ENCODE data around the gene SLC16A7.
"Not testable (repeated sequence)": the region's sequence is repeated elsewhere in the genome, so short reads cannot be mapped to it uniquely, and the experiment has no call there.

SLC16A7 gene, protein sequence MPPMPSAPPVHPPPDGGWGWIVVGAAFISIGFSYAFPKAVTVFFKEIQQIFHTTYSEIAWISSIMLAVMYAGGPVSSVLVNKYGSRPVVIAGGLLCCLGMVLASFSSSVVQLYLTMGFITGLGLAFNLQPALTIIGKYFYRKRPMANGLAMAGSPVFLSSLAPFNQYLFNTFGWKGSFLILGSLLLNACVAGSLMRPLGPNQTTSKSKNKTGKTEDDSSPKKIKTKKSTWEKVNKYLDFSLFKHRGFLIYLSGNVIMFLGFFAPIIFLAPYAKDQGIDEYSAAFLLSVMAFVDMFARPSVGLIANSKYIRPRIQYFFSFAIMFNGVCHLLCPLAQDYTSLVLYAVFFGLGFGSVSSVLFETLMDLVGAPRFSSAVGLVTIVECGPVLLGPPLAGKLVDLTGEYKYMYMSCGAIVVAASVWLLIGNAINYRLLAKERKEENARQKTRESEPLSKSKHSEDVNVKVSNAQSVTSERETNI

DNA sequence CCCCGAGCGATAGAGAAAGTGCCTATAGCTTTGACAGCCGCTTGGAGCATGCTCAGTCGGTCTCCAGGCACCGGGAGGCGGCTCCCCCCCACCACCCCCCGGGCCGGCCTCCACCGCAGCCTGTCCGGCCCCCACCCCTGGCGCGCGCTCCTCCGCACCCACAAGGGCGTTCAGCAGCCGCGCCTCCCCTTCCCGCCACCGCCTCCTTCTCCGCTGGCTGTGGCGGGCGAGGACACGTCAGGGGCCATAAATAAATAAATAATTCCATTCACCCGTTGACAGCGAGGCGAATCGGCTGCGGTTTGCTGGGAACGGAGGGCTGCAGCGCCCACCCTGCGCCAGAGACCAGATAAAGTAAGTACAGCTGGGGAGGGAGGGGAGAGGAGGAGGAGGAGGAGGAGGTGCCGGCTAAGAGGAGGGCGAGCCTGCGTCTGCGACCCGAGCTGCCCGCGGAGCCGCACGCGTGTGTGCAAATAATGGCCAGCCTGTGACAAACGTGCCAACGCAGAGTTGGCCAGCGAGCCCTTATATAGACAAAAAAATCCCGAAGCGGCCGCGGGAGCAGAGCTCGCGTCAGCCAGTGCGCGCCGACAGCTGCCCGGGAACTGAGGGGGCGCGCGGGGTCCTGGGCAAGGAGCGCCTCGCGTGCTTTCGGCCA lies at the start of gene SLC16A7:
SLC16A7 (plus strand) TSS at position 147 of the 658 bp plus-strand sequence. CDS start 108,773 bp downstream, outside the sequence.
- DNase-seq (ENCODE audit: low spot score) = peak; percentile 91

DNA sequence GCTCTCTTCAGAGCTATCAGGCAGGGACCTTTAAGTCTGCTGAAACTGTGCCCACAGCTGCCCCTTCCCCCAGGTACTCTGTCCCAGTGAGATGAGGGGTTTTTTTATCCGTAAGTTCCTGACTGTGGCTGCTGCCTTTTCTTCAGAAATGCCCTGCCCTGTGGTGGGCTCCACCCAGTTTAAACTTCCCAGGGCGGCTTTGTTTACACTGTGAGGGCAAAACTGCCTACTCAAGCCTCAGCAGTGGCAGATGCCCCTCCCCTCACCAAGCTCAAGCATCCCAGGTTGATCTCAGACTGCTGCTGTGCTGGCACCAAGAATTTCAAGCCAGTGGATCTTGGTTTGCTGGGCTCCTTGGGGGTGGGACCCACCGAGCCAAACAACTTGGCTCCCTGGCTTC lies 46.9 kb upstream of the SLC16A7 start:
- no peak for DNase-seq (ENCODE audit: low spot score)

DNA sequence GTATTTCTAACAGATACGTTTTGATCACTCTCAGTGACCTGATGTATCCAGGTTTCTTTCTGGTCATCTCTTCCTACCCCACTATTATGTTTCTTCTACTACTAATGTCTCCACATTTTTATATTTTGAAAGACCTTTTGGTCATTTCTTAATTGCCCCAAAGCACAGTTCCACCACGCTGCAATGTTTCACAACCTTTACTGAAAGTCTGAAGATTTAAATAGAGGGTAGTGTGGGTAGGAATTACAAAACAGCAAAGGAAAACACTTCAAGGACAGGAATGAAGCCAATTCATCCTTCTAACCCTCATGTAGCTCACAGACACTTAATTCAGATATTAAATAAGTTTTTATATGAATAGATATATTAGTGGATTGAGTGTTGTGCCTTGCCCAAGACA lies 36.1 kb upstream of the SLC16A7 start:
- no peak for DNase-seq (ENCODE audit: low spot score)

DNA sequence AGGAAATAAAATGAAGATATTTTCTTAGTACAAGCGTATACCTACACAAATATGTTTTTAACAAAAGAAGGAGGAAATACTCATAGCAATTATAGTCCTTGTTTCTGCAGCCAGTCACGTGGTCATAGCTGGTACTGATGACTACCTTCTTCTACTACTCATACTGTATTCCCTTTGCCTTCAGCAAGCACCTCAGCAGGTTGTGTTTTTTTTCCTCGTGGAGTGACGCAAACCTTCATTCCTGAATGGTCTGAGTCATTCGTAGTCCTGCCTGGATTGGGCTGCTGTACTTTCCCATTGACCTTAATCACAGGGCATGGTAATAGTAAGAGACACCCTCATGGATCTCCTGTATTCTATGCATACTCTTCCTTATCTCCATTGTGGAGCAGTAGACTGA lies 25.7 kb upstream of the SLC16A7 start:
- DNase-seq (ENCODE audit: low spot score) = no peak

DNA sequence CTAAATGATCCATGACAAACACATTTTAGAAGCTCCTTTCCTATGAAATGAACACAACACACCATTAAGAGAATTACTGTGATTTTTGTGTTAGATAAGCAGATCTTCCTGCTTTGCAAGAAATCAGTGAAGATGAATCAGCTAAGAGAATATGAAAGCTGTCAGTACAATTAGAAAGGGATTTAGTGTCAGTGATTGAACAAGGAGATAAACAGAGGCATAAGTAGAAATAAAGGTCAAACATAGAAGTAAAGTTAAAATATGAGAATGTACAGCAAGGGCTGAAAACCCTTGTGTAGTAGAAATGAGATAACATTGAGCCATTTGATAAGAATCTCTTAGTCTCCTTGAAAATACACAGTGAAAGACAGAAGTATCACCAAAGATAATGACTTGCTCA lies 21.4 kb upstream of the SLC16A7 start:
- no peak for DNase-seq (ENCODE audit: low spot score)

DNA sequence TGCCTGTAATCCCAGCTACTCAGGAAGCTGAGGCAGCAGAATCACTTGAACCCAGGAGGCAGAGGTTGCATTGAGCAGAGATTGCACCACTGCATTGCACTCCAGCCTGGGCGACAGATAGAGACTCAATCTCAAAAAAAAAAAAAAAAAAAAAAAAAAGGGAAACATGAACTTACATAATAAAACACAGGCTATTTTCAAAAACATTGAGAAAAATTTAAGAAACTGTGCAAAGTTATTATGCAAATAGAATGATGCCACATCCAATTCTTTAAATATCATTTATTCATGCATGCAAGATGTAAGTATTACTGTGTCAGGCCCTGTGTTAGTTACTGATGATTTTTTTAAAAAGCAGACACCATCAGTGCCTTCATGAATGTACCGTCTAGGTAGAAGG lies 20.0 kb upstream of the SLC16A7 start:
- no peak for DNase-seq (ENCODE audit: low spot score)

DNA sequence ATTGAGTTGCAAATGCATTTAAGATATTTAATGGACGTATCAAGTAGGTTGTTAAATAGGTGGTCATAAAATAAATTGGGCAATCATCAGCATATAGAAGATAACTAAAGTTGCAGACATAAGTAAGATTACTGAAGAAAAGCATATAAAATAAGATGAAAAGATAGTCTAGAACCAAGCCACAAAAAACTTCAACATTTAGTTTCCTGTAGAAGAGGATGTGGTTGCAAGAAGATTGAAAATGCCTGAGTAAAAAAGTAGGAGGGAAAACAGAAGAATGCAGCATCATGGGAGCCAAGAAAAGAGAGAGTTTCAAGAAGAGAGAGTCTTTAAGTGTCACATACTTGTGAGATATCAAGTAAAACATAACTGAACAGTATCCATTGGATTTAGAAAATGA lies 17.6 kb upstream of the SLC16A7 start:
- DNase-seq (ENCODE audit: low spot score) = no peak

DNA sequence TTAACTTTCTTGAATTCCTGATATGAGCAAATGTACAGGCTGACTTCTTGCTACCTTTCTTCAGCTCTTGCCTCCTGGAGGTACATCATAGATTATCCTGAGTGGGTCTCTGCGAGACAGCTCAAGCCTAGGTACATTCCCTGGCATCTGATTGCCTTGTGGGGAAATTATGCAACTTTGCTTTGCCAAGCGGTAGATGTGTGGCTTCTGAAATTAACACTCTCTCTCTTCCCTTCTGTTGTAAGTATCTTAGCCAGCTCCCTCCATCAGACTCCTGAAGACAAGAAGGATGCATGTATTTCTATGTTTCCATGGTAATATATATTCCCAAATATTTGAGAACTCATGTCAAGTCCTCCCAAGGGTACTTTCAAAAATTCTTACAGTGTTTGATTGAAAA lies 16.2 kb upstream of the SLC16A7 start:
- DNase-seq (ENCODE audit: low spot score) = no peak

DNA sequence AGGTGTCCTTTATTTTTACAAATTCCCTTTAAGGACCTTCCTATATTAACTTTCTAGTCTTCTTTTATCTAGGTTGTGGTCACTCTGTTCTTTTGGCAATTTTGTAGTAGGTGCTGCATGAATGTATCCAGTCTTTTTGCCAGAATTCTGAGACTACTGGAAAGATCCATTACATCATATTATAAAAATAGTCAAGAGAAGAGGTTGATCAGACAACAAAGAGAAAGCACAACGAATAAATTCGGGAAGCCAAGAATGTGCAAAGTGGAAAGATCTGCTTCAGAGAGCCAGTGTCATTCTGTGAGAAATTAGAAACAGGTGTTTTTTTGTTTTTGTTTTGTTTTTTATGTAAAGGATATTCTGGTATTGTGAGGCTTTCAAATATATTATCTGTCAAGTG lies 15.8 kb upstream of the SLC16A7 start:
- DNase-seq (ENCODE audit: low spot score) = no peak

DNA sequence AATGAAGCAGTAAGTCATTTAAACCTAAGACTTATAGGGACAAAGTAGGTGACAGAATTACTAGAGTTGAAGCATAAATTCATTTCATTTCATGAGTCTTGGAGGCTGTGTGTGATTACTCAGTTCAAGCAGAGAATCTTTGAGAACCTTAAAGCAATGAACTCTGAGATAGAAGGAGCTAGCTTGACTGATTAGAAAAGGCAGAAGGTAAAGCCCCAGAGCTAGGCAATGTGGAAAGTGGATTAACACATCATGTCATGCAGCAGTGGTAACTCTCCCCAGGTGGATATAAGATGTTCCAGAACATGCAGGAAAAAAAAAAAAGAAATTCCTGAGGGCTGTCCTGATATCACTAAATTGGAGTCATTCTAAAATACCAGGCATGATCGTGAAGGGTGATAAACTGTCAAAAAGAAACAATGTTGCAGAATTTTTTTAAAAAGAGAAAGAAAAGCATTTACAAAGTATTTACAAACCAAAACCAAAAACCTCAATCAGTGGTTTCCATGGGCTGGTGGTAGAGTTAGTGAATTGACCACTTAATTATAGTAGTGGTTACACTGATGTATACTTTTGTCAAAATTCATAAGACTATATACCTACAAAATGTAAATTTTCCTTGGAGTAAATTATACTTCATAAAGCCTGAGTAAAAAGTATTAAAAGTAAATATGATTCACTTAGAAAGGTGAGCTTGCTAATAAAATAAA lies 12.7 kb upstream of the SLC16A7 start:
- no peak for DNase-seq (ENCODE audit: low spot score)

DNA sequence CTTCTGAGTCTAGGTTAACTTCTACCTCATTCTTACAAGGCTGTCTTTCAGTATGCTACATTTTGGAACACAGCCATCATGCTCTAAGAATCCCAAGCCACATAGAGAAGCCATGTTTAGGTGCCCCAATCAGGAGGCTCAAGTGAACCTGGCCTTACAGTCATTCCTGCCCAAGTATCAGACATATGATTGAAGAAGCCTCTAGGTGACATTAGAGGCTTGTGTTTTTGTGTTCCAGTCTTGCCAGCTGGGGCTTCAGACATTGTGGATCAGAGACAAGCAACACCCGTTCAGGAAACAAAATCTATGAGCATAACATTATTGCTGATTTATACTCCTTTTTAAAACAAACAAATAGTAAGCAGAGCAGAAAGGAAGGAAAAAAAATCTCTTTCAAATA lies 8.1 kb upstream of the SLC16A7 start:
- no peak for DNase-seq (ENCODE audit: low spot score)

DNA sequence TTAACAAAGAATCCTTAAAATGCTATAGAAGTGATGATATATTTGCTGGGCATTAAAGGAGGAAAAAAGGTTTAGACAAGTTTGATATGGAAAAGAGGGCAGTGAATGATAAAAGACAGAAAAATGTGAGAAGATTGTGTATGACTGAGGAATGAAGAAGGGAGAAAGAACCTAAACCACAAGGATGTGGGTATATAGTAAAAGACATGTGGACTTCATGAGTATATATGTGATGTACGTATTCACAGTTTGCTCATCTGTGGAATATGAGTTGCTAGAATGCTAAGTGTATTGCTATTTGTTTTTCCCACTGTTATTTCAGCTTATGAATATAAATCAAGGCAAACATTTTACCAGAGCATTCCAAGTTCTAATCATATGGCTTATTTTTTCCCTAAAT lies 2.1 kb upstream of the SLC16A7 start:
- DNase-seq (ENCODE audit: low spot score) = no peak

DNA sequence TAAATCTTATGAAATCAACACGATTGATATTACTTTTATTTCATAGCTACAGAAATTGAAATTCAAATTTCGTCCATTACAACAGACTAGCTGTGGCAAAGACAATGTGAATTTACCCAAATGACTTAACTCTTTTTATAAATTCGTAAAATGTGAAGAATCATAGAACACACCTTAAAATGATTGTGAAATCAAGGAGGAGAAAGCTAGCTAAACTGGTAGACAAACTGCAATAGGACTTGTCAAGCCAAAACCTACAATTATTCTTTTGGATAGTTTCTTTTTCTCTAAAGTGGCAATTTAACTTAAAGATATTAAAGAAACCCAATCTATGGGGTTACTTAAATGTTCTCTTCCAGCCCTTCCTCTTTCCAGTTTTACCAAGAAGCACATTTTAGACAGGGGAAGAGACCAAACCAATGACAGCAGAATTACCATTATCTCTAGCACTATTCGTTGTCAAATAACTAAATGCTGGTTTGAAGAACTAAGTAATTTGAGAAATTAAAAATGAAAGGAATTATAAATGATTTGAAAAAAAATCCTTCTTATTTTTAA lies 807 bp upstream of the SLC16A7 start:
- DNase-seq (ENCODE audit: low spot score) = no peak

DNA sequence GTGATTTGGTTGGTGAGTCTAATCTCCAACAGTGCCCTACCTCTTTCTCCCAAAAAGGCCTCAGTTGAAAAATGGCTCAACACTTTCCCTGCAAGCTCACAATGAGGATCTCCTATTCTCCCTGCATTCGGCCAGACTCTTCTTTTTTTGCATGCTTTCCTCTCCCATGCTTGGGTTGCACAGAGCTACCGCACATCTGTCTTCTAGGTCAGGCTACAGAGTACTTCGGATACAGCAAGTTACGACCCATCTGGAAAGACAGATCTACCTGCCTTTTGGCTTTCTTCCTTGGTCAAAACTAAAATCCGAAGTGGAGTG lies 305 bp upstream of the SLC16A7 start:
- no peak for DNase-seq (ENCODE audit: low spot score)

DNA sequence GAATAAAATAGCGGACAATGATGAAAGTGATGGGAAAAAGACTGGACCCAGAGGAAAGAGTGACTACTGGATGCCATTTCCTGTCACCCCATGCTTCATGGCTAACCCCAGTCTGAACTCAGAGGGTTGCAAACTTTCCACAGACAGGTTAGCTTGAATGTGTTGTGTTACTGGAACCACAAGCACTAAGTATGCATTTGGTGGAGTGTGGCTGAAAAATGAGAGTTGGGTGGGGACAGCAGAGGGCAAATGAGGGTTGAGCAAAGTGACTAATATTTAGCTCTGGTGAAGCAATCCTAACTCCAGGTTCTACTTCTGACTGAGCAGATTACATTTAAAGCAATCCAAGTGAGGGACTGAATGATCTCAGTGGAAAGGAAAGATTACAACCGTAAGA lies 1.6 kb downstream of the SLC16A7 start:
- no peak for DNase-seq (ENCODE audit: low spot score)

DNA sequence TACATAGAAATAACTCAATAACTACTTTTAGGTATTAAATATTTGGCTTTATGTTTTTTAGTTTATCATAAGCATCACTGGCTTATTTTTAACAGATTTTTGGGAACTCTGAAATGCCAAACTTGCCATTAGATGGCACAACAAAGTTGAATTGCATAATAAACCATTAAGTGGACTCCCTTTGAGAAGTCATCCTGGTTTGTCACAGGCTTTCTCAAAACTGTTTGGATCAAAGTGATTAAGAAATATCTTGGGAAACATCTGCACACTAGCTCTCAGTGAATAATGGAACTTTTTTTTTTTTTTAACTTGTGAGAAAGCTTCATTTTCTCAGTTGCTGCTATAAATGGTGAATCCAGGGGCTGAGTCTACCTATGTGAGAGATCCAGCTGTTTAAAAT lies 4.3 kb downstream of the SLC16A7 start:
- no peak for DNase-seq (ENCODE audit: low spot score)

DNA sequence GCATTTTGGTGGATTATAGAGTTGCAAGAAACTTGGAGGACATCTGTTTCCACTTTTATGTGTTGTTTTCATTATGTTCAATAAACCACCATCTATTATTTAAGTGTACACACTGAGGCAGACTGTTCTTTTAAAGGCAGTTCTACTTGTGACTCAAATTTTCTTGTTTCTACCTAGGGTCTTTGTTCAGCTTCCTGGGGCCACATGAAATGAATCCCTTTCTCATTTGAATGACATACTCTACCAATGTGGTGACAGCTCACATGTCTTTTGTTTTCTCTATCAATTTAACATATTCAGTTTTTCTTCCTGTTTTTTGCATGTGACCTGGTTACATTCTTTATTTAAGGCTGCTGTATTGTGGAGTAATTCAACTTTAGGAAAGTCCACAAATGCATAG lies 7.9 kb downstream of the SLC16A7 start:
- no peak for DNase-seq (ENCODE audit: low spot score)

DNA sequence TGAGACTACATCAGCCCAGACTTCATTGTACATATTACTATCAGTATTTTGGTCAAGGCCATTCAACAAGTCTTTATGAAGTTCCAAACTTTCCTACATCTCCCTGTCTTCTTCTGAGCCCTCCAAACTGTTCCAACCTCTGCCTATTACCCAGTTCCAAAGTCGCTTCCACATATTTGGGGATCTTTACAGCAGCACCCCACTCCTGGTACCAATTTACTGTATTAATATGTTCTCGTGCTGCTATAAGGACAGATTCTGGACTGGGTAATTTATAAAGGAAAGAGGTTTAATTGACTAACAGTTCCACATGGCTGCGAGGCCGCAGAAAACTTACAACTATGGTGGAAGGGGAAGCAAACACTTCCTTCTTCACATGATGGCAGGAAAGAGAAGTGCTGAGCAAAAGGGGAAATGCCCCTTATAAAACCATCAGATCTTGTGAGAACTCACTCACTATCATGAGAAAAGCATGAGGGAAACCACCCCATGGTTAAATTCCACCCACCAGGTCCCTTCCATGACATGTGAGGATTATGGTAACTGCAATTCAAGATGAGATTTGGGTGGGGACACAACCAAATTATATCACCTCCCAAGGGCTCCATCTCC lies 17.1 kb downstream of the SLC16A7 start:
- DNase-seq (ENCODE audit: low spot score) = not testable (repeated sequence)

DNA sequence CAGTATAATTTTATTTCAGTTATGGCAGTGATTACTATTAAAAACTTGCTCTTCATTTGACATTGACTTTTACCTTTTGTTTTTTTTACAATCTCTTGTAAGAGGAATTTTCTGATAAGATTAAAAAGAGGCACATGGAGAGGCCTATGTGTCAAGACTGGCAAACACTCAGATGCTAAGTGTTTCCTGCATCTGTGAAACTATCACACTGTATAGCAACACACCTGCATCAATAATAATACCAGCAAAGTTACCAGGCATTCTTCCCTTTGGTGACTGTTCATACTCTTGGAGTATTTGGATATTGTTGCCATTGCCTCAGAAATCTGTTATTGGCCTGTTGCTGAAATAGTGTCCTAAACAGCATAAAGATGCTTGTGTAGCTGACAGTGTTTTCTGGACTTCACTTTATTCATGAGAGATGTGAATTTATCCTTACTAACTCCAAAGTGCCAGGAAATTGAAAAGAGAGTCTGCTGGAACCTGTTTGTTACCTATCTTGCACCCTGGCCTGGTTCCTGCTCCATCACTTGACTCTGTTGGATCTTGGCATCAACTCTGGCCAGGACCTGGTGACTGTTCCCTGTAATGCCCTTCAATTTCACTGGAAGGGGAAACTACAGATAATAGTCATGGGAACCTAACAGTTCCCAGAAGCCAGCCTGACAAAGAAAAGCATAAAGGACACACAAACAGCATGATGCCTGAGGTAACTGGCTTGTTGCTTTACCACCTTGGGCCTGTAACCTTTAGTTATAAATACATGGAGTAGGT lies 19.8 kb downstream of the SLC16A7 start:
- no peak for DNase-seq (ENCODE audit: low spot score)

DNA sequence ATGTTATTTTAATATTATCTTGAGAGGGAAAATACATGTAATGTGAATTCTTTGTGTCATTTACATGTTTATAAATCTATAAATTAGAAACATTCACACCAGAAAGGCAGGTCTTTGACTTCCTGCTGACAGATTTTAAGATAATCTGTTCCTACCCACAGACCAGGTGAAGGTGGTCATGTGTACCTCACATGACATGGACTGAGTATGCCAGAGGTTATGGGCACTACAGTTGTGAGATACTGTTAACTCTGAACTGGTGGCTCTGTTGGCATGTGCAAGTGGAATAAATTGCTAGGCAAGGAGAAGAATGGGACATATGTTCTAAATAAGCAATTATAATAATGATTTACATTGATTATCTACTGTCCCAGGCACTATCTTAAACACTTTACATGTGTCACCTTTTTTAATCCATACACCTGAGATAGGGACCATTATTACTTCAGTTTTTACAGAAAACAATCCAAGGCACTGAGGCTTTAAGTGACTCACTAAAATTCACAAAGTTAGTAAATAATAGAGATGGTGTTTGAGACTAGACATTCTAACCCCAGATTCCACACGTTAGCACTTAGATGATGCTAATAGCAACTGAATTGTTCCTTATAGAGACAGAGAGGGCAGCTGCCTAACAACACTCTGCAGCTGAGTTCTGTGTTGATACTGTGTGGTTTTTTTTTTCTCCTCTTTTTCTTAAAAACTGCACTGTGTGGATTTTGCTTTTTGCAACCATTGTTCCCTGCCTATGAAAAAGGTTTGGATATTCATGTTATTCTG lies 23.8 kb downstream of the SLC16A7 start:
- DNase-seq (ENCODE audit: low spot score) = no peak

DNA sequence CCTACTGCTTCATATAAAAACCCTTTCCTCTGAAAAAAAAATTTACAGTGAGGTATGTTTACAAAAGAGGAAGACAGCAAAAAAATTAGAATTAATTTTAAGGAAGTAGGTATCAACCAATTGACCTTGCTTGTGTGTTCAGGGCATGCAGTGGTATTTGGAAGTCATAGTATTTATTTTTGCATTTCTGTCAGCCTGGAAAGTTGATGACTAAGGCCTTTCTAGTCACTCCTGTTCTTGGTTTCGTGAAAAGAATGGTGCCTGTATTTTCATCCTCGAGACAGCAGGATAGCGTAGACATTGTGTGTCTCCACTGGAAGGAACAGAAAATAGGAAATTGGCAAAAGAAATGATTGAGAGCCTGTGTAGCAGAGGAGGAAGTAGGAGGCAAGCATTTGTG lies 24.5 kb downstream of the SLC16A7 start:
- no peak for DNase-seq (ENCODE audit: low spot score)

Data from ecto neural progenitor cell (in vitro differentiated cells).